HUES48 (cell line): Measurements from ENCODE around the gene GTF2I.
"Not testable (repeated sequence)": the region's sequence is repeated elsewhere in the genome, so short reads cannot be mapped to it uniquely, and the experiment has no call there.

Source experiments
- H3K27ac ChIP-seq: one replicate; pipeline ENCODE4 v1.7.0; 2013; ENCODE audit warnings: low read depth, low read length, inconsistent platforms
- H3K27me3 ChIP-seq: 2 replicates; pipeline ENCODE4 v1.6.1; 2013; ENCODE audit warnings: mild to moderate bottlenecking, low read length; ENCODE audit not compliant: control insufficient read depth, insufficient read depth
- H3K36me3 ChIP-seq: 2 replicates; pipeline ENCODE4 v1.6.1; 2013; ENCODE audit warnings: low read length; ENCODE audit not compliant: control insufficient read depth, insufficient read depth
- H3K4me1 ChIP-seq: 2 replicates; pipeline ENCODE4 v1.6.1; 2013; ENCODE audit warnings: mild to moderate bottlenecking, low read length; ENCODE audit not compliant: control insufficient read depth, insufficient read depth
- H3K4me3 ChIP-seq: 2 replicates; pipeline ENCODE4 v1.5.1; 2013; ENCODE audit warnings: mild to moderate bottlenecking, low read depth, low read length
- H3K9ac ChIP-seq: 2 replicates; pipeline ENCODE4 v1.6.1; 2013; ENCODE audit warnings: mild to moderate bottlenecking, low read depth, low read length, moderate library complexity
- H3K9me3 ChIP-seq: 2 replicates; pipeline ENCODE4 v1.6.1; 2013; ENCODE audit warnings: low read length; ENCODE audit not compliant: control insufficient read depth, insufficient read depth

GTF2I gene

DNA sequence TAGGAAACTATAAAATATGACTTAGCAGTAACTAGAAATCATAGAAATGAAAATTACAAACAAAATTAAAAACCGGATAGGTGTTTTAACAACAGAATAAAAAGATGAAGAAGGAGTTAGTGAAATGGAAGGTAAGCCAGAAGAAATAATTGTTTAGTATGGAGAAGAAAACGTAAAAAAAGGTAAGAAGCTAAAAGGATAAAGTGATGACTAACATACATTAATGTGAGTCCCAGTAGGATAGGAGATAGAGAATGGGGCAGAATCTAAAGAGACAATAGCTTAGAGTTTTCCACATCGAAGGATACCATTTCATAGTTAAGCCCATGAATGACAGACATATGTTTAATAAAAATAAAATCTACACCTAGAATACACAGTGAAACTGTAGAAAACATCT is 25.3 kb downstream of the GTF2I start:
- Histone ChIP-seq H3K4me3 (no peak overlapping the region), H3K27ac (no peak overlapping the region), H3K4me1 (no peaks in the 10 kb centered on the region), H3K27me3 (no peaks in the 10 kb centered on the region), H3K9me3 (no peaks in the 10 kb centered on the region), H3K9ac (no peak overlapping the region), H3K36me3 (peaks cover 34% of the 10 kb centered on the region)

DNA sequence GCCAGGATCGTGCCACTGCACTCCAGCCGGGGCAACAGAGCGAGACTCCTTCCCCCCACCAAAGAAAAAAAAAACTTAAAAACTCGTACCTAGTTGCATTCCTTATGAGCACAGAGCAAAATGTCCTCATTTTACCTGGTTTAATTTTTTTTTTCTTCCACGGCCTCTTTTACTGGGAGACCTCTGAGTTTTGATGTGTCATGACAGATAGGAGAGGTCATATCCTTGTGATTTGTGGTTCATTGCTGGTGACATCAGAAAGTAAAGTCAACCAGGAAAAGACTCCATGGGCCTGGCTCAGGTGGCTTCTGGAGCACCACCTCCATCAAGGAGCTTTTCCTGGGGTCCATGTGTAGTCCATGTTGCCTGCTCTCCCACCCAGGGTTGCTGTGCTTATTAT is 26.3 kb downstream of the GTF2I start:
- Histone ChIP-seq H3K9ac (no peak overlapping the region), H3K27ac (no peak overlapping the region), H3K4me1 (no peaks in the 10 kb centered on the region), H3K36me3 (peaks cover 37% of the 10 kb centered on the region), H3K9me3 (no peaks in the 10 kb centered on the region), H3K27me3 (no peaks in the 10 kb centered on the region), H3K4me3 (no peak overlapping the region)

DNA sequence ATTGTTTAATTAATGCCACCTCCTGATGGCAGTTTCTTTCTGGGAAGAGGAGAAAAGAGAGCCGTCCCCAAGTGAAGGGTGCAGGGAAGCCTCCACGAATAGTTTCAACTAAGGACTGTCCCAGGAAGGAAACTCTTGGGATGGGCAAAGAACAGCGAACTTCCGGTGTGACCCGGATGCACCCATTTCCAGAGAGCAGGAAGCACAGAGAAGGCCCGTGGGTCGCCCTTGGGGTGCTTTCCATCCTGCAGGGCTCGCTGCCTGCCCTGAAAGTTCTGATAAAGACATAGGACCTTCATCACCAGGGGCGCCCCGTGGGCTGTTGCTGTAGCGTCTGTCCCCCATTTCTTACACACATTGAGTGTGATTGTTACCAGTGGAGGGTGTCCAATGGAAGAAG is 27.0 kb downstream of the GTF2I start:
- Histone ChIP-seq H3K4me1 (no peaks in the 10 kb centered on the region), H3K9ac (no peak overlapping the region), H3K27me3 (no peaks in the 10 kb centered on the region), H3K36me3 (peaks cover 37% of the 10 kb centered on the region), H3K4me3 (no peak overlapping the region), H3K27ac (no peak overlapping the region), H3K9me3 (no peaks in the 10 kb centered on the region)

DNA sequence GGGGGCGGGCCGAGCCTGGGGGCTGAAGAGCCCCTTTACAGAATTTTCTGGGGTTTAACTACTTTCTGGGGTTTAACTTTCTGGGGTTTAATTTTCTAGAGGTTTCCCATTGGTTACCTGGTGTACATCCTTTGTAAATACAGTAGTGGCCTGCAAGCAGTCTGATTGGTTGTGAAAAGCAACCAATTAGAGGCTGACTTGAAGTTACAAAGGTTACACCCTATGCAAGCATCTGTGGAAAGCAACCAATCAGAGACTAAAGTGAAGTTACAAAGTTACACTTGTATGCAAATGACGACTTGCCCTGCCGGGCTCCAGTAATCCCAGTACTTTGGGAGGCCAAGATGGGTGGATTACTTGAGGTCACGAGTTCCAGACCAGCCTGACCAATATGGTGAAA is 27.4 kb downstream of the GTF2I start:
- Histone ChIP-seq H3K4me3 (no peak overlapping the region), H3K9me3 (no peaks in the 10 kb centered on the region), H3K4me1 (no peaks in the 10 kb centered on the region), H3K27me3 (no peaks in the 10 kb centered on the region), H3K9ac (no peak overlapping the region), H3K27ac (no peak overlapping the region), H3K36me3 (peaks cover 39% of the 10 kb centered on the region)

DNA sequence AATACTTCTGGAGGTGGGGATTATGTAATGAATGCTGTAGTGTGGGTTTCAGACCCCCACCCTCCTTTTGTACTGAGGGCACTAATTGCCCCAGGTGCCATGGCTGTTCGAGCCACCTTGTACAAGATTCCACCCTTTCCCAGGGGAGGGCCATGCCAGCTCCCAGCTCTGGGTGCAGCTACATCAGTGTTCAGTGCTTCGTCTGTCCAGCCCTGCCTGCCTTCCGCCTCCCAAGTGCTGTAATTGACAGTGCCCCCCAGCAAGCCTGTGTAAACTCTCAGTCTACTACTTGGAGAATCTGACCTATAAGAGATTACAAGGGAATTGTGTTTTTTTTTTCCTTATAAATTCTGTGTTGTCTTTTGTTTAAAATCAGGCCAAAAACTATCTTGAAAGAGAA is 33.0 kb downstream of the GTF2I start:
- Histone ChIP-seq H3K27me3 (no peaks in the 10 kb centered on the region), H3K36me3 (peaks cover 83% of the 10 kb centered on the region), H3K9ac (no peak overlapping the region), H3K27ac (no peak overlapping the region), H3K4me3 (no peak overlapping the region), H3K4me1 (no peaks in the 10 kb centered on the region), H3K9me3 (no peaks in the 10 kb centered on the region)

DNA sequence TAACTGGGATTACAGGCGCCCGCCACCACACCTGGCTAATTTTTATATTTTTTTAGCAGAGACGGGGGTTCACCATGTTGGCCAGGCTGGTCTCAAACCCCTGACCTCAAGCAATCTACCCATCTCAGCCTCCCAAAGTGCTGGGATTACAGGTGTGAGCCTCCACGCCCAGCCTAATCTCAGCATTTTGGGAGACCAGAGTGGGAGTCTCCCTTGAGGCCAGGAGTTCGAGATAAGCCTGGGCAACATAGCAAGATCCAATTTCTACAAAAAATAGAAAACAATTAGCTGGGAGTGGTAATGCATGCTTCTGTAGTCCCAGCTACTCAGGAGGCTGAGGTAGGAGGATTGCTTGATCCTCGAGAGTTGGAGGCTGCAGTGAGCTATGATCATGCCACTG is 46.9 kb downstream of the GTF2I start:
- H3K27ac ChIP-seq, H3K9me3 ChIP-seq, H3K9ac ChIP-seq, H3K4me3 ChIP-seq, H3K4me1 ChIP-seq, H3K27me3 ChIP-seq: not testable (repeated sequence)
- peaks cover 97% of the 10 kb centered on the region for H3K36me3 ChIP-seq

DNA sequence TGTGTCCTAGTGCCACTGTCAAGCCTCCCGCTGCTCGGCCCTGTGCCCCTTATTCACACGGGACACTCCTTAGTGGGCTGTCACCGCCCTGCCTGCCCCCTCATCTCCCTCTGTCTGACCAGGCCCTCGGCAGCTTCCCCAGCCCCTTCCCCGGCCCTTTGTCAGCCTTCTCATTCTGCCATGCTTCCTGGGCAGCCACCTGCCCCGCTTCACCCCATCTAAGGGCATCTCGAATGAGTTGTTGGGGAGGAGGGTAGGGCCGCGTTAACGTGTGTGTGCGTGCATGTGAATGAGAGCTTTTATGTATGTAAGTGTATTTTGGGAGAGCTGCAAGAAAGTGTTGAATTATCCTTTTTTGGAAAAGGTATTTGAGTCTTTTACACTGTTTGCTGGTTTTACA is 49.7 kb downstream of the GTF2I start:
- no peaks in the 10 kb centered on the region for H3K4me1 ChIP-seq
- no peaks in the 10 kb centered on the region for H3K9me3 ChIP-seq
- H3K27ac ChIP-seq, result no peak overlapping the region
- no peak overlapping the region for H3K4me3 ChIP-seq
- no peaks in the 10 kb centered on the region for H3K27me3 ChIP-seq
- no peak overlapping the region for H3K9ac ChIP-seq
- peaks cover 97% of the 10 kb centered on the region for H3K36me3 ChIP-seq

DNA sequence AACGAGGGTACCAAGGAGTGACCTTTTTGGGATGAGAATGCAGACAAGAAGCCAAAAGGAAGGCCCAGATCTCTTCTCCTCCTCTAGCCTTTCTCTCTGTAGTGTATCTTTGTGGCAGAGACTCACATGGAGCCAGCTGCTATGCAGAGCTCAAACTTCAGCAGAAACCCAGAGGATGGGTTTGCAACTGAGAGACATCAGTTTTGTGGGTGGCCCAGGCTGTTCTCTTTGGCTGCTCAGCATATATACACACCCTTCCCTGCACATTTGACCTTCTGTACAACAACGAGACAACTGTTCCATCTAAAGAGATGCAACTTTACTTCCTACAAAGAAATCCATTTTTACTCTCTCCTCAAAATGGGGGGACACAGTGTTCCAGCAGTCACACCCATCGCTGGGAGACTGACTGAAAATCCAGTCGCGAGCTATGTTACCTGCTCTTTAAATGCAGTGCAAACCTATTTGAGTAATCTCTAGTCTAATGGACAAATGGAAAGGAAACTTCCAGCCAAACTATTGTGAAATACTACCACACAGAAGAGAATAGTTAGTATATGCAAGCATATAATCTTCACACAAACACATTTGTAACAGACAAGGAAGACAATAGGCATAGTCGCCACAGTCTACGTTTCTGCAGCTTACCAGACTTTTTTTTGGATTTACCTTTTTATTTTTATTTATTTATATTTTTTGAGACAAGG is 51.2 kb downstream of the GTF2I start:
- Histone ChIP-seq H3K9me3 (0 out of 2 replicates have a peak, but pooled peaks cover 3% of the 10 kb centered on the region), H3K36me3 (peaks cover 98% of the 10 kb centered on the region), H3K27me3 (no peaks in the 10 kb centered on the region), H3K27ac (no peak overlapping the region), H3K4me1 (no peaks in the 10 kb centered on the region), H3K9ac (no peak overlapping the region), H3K4me3 (no peak overlapping the region)

DNA sequence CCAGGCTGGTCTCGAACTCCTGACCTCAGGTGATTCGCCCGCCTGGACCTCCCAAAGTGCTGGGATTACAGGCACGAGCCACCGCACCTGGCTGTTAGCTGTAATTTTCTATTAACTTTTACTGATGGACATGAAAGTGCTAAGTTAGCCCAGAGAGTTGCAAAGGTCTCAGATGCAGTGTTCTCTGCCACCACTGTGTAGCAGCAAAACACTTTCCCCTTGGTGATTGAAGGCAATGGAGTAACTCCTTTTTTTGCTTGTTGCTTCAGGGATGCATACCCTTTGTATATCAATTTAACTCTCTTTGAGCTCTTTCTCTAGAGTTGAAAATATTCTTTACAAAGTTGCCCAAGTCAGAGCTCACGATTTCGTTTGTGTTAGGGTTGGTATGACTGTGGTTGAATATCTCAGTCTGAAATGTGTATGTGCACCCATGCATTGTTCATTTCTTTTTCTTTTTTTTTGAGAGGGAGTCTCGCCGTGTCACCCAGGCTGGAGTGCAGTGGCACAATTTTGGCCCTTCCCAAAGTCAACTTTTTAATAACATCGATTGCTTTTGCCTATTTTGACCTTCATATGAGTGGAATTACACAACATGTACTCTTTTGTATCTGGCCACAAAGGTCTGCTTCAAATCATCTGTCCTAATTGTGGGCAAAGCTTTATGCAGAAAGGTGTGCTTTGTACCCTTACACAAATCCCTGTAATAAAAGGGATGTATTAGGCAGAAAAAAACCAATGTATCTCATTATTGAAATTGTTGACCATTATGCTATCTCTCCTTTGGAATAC is 52.6 kb downstream of the GTF2I start:
- Histone ChIP-seq H3K36me3 (peaks cover 100% of the 10 kb centered on the region), H3K27ac (no peak overlapping the region)

DNA sequence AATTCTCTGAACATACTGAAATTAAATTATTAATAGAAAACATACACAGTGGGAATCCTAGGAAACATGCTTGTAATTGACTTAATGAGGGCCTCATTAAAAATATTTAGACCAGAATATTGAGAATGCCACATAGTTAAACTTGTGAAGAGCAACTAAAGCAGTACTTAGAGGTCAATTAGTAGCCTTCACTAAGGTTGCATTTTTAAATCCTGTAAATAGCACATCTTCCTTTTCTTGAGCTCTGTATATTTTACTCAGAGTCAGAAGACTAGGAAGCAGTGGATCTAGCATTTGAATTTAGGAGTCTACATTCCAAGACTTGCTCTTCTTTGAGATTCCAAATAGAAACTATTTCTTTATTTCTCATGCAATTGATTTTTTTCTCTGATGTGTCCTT is 56.0 kb downstream of the GTF2I start:
- Histone ChIP-seq H3K9me3 (0 out of 2 replicates have a peak, but pooled peaks cover 3% of the 10 kb centered on the region), H3K9ac (no peak overlapping the region), H3K36me3 (peaks cover 100% of the 10 kb centered on the region), H3K27me3 (no peaks in the 10 kb centered on the region), H3K4me1 (no peaks in the 10 kb centered on the region), H3K4me3 (no peak overlapping the region), H3K27ac (no peak overlapping the region)

More for the DNA sequence above, 52.6 kb downstream of the GTF2I start:
- Histone ChIP-seq H3K27me3 (no peaks in the 10 kb centered on the region), H3K4me3 (no peak overlapping the region), H3K9me3 (0 out of 2 replicates have a peak, but pooled peaks cover 3% of the 10 kb centered on the region), H3K9ac (no peak overlapping the region), H3K4me1 (no peaks in the 10 kb centered on the region)

DNA sequence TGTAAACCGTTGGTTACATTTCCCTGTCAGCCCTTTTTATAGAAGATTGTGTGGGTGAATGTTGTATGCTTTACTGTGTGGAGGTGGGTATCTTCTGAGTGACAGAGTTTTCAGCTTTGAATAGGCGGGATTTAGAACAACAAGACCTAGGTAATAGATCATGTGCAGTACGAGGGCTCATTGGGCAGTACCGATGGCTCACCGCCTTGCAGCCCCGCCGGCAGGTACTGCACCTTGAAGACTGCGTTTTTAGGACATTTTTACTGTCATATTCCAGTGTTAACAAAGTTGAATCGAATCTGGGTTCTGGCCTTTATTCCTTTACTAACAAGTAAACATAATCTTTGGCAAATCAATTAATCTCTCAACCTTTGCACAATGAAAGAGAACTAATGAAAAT is 60.4 kb downstream of the GTF2I start:
- Histone ChIP-seq H3K36me3 (peaks cover 99% of the 10 kb centered on the region), H3K4me3 (no peak overlapping the region), H3K27me3 (no peaks in the 10 kb centered on the region), H3K9ac (no peak overlapping the region), H3K27ac (no peak overlapping the region), H3K9me3 (0 out of 2 replicates have a peak, but pooled peaks cover 3% of the 10 kb centered on the region), H3K4me1 (no peaks in the 10 kb centered on the region)
